ENCODE measurements around the gene WFDC12.

The WFDC12 gene

DNA sequence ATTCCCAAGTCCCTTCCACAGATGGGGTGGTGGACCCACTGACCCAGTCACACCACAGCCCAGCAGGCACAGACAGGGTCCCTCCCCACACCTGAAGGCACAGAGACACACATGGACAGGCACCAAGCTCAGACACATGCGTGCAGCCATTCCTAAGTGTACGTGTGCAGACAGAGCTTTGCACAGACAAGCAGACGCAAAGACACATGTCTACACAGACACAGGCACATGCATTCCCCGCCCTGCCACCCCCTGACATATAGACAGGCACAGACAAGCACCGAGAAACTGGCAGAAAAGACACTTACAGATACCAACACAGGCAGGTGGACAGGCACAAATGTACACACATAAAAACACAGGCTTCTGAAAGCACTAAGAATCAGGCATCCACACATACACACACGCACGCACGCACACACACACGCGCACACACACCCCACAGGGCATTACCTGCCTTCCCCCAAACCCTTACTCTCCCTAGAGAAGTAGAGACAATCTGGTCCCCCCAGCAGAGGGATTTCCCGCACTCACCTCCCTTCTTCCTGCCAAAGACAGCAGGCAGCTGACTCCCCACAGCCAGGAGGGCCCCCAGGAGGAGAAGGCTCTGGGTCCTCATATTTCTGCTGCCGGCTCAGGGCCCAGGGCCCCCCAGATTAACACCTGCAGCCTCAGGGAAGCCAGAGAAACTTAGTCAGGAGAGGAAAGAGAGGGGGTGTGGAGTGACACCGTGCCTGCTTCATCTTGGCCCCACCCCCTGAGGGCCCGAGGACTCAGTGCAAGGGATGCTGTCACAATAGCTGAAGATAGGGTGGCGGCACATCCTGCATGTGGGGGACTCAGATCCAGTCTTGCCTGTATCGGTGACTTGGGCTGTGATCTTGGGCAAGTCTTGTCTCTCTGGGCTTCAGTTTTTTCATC, 9.5 kb downstream of the WFDC12 start, which contains the start of gene WFDC5:
Gene WFDC5, minus strand, starts transcription at position 710 of the 921 bp plus-strand sequence. Its CDS starts 91 bp downstream, at position 619.
- DNase-seq, result no peak

DNA sequence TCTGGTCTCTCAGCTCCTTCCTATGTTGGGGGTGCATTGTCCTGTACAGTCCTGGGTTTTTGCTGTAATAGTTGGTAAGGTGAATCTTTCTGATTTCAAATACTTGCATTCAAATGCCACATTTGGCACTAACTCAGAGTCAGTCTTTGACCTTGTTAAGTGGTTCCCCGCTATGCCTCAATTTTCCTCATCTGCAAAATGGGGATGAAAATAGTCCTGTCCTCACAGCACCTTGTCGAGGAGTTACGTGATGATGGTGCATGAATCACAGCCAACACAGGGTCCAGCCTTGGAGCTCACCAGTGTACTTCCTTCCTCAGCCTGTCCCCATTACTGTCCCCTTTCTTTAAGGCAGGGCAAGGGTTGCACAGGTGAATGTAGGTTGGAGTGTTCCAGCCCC, 10.4 kb downstream of the WFDC12 start:
- no peak for DNase-seq

DNA sequence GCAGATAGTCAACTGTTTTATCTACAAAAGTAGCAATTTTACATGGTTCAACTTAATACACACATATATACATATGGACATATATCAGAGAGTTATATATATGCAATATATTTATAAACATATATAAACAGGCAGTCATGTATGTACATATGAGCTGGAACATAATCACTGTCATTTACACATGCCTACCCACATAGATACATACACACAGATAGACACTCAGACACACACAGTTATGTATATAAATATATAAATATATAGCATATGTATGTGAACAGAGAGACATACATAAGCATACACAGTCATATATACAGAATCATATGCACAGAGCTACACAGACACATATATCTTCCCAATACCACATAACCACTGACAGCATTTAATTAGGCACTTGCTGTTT, 11.5 kb downstream of the WFDC12 start:
- no peak for DNase-seq

DNA sequence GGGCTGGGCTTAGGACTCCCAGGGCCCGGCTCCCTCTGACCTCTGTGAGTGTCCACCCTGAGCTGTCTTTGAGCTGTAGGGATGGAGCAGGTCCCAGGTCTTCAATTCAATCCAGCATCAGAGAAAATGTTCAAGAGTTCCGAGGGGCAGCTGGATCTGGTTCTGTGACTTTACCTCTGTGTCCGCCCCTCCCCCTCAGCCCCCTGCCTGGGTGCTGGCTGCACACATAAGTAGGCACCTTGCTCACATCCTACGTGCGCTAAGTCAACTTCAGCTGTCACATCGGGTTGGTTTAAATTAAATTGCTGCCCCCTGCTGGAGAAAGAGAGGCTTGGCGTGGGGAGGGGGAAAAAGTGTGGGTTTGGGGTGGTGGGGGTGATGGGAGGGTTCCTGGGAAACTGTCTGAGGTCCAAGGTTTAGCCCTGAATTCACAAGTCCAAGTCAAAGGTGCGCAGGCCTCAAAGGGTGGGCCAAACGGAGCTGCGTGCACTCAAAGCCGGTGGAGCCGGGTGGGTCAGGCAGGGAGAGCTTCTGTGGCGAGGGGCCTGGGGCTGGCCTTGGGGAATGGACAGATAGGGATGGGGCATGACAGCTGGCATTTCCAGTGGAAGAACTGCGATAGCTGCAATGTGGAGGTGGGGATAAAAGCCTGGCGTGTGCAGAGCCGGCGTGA, 12.3 kb downstream of the WFDC12 start:
- no peak for DNase-seq

DNA sequence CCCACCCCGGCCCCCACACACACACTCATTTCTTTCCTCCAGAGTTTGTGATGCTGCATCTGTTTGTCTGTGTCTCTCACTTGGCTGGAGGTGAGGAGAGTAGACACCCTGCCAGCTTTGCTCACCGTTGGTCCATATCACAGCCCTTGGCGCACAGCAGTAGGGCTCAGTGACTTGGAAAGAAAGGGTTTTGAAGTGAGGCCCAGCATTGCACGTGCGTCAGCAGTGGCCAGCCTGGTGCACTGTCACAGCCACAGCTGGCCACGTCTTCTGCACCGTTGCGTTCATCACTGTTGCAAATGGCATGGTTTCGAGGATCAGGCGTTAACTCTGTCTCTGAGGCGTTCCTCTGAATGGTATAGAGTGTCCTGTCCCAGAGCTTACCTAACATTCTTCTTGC, 13.0 kb downstream of the WFDC12 start:
- DNase-seq, result no peak

DNA sequence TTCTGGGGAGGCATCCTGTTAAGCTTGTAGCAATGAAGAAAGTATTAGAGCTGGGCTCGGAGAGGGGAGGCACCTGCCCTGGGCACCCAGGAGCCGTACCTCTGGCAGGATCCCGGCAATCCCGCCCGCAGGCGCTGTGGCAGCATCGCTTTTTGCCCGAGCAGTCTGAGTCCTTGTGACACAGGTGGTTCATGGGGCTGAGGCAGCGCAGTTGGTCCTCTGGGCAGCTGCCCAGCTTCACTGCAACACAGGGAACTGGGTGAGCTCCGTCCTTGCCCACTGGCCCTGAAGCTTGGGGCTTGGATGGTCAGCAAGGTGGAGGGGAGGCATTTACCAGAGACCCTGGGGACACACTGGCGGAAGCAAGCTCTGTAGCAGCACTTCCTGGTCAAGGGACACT, 14.0 kb downstream of the WFDC12 start:
- no peak for DNase-seq

DNA sequence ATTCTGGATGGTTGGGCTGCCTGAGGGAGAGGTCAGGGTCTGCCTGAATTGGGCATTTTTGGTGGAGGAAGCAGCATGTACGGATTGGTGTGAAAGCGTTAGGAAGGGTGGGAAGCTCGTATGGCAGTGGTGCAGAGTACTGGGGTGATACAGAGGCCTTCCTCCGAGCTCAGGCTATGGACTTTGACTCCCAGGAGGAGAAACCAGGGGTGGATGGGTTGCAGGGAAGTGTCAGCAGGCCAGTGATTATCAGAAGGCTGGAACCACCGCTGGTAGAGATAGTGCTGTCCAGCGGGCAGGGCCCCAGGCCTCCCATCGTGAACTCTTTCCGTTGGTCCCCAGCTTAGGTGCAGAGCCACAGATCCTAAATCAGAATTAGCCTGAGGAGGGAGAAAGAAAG, 14.6 kb downstream of the WFDC12 start:
- DNase-seq, result no peak

DNA sequence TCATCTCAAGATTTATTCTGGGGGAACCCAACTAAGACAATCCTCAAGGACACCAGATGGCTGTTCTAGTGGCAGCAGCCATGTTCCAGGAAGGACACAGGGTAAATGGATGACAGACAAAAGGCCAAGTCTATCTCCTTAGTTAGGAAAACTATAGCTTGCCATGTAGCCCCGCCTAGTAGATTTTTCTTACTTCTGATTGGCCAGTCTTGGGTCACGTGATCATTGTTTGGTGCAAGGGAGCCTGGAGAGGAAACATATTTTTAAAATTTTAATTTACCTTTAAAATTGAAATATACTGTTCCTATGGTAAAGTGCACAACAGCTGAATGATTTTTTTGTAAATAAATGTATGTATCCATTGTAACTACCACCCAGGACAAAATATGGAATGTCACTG, 18.9 kb downstream of the WFDC12 start:
- no peak for DNase-seq

DNA sequence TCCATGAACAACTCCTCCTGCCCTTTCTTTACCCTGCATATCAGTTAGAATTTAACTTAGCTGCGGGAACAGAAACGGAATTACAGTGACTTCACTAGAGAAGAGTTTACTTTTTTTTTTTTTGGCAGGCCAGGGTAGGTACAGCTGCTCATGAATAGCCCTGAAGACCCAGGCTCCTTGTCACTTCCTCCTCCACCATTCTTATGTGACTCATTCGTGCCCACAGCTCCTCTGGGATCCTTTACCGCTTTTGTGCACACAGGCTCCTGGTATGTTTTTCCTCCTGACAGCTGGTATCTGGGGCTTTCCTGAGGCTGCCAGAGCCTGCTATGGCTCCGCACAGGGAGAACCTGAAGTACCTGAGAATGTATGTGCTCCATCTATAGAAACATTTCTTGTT, 19.5 kb downstream of the WFDC12 start:
- no peak for DNase-seq

DNA sequence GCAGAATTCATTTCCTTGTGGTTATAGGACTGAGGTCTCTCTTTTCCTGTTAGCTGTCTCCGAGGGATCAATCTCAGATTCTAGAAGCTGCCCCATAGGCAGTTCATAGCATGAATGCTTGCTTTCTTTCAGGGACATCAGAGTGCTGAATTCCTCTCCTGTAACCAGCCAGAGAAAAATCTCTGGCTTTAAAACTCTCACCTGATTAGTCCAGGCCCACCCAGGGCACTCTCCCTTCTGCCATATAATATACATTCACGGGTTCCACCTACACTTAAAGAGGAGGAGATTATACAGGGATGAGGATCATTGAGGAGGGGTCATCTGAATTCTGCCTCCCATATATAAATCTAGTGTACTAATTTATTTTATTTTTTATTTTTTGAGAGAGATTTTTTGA, 21.2 kb downstream of the WFDC12 start:
- DNase-seq, result no peak

DNA sequence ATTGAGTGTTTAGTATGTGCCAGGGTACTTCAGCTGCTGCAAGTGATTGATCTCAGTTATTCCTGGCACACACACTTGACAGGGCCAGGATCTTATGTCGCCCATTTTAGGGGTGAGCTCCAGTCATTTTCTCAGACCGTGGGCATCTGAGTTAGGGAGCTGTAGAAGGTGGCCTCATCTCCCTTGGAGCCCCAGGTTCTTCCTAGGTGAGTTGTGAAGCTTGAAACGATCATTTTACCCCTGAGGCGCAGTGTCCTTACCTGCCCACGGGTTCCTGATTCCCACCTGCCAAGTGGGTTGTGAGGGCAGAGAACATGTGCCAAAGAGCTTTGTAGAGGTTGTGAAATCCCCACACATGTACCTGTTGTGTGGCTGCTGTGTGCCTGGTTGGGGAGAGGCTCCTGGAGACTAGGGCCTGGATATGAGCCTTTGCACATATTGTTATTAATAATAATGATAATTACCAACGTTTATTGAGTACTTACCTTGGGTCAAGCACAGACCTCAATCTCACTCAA, 22.9 kb downstream of the WFDC12 start:
- DNase-seq, result no peak

DNA sequence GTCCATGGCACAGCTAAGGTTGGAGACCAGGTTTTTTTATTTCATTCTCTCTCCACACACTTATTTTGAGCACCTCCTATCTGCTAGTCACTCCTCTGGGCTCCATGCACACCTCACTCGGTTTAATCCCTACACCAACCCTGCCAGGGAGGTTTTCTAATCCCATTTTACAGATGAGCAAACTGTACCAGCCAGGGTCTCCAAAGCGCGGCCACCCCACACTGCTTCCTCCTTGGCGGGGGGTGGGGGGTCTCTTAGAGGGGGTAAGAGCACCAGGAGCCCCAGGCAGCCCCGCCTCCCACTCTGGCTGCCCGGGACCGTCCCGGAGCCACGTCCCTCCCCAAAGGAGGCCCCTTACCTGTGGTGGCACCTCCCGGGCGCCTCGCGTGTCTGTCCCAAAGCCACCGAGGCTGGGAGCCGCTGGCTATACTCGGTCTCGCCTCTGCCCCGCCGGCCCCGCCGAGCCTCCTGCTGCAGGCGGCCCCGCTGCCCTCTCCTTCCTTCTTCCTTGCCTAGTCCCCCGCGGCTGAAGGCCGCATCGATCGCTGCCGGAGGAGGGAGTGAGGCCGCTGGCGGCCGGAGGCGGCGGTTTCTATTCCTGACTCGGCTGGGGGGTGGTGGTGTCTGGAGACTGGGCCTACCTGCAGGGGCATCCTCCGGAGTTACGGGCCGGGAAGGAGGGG, 23.6 kb downstream of the WFDC12 start, which contains the start of gene KCNS1:
Gene KCNS1, minus strand, starts transcription at position 565 of the 683 bp plus-strand sequence. CDS start 1,891 bp downstream, outside the sequence.
- DNase-seq, result no peak

DNA sequence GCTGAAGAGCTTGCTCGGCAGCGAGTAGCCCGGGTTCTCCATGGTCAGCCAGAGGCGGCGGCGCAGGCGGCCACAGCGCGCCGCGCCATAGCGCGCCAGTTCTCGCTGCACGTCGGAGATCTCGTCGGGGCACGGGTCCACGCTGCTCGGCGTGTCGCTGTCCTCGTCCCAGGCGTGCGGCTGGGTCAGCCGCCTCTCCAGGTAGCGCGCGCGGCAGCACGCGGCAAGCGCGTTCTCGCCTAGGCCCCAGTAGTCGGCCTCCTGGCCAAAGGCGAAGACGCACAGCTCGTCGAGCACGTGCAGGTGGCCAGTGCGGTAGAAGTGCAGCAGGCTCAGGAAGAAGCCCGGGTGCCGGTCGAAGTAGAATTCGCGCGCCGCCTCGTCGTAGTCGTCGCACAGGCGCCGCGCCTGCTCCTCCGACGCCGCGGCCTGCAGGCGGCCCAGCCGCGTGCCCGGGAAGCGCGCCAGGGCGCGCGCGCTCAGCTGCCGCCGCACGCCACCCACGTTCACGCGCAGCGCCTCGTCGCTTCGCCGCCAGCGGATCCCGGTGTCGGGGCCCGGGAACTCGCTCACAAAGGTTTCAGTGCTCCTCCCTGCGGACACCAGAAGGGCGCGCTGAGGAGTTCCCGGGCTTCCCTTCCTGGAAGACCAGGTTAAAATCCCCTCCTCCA, 26.0 kb downstream of the WFDC12 start:
- no peak for DNase-seq

DNA sequence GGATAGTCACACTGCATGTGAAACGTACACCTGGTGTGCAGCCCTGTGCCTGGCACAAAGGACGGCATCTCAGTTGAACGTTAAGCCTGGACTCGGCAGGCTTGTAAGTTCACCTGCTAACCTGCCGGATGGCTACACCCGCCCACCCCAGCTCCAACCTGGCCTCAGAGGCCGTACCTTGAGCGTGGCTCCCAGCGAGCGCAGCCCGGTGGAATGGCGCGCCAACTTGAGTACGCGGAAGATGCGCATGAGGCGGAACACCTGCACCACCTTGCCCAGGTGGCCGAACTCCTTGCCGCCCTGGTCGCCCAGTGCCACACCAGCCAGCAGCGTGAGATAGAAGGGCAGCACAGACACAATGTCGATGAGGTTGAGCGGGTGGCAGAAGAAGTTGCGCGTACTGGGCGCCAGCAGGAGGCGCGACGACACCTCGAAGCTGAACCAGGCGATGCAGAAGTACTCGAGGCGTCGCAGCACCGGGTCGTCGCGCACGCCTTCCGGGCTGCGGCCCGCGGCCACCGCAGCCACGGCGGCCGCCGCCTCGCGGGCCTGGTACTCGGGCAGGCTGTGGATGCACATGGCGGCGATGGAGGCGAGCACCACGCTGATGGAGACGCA, 26.7 kb downstream of the WFDC12 start:
- no peak for DNase-seq

DNA sequence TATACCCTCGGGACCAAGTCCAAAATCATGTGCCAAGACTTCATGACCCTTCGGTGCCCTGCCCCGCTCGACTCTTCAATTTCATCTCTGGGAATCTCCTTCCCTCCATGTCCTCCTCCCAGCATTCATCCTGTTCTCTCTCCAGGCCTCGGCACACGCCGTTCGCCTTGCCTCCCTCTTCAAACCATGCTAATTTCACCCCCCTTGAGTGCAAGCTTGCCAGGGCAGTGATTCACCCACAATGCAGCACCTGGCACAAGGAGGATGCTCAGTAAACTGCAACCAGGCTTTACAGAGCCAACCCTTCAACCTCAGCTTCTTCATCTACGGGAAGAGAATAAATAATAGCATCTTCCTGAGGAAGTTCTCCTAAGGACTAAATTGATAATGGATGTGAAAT, 27.5 kb downstream of the WFDC12 start:
- DNase-seq, result no peak

DNA sequence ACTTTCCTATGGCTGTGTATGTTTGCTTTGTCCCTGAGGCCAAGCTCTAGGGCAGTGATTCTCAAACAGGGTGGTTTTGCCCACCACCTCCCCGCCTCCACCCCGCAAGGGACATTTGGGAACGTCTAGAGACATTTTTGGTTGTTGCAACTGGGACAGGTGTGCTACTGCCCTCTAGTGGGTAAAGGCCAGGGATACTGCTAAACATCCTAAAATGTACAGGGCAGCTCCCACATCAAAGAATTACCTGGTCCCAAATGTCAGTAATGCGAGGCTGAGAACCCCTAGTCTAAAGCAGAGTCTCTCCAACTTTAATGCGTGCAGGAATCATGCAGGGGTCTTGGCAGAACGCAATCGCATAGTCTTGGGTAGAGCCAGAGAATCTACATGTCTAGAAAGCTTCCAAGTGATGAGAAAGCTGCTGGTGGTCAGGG, 28.4 kb downstream of the WFDC12 start:
- DNase-seq, result peak; percentile 66

DNA sequence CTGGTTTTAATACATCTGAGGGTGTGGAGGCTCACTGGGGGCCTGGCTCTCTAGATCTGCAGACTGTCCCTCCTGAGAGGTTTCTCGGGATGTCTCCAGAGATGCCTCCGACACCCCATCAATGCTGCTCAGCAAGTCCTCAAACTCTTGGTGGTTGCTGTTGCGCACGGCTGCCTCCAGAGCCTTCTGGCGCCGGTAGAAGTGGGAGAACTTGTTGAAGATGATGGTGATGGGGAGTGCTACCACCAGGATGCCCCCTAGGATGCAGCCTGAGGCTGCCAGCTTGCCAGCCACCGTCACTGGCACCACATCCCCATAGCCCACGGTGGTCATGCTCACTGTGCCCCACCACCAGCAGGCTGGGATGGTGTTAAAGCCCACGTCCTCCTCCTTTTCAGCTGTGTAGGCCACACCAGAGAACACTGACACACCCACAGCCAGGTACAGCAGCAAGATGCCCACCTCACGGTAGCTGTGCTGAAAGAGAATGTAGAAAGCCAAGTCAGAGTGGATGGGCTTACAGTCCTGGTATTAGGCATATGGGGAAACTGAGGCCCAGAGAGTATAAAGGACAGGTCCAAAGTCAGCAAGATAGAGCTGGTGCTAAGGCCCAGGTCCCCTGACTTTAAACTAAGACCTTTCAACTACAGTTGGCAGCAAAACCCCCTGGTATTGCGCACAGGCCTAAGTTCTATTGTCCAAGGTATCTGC, 29.2 kb downstream of the WFDC12 start:
- no peak for DNase-seq

DNA sequence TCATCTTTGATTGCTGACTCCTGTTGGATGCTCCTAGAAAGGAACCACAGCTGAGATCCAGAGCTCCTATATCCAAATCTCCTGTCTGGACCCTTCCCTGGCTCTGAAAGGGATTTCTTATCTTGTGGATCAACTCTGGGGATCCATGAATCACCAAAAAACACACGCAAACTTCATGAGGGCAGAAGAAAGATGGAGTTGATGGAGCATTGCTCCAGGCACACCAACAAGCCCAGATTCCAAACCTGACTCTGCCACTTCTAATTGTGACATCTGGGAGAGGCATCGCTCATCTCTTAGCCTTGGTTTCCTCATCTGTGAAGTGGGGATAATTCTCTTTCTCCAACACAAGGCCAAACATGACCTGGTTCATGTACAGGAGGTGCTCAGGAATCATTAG, 30.1 kb downstream of the WFDC12 start:
- no peak for DNase-seq

DNA sequence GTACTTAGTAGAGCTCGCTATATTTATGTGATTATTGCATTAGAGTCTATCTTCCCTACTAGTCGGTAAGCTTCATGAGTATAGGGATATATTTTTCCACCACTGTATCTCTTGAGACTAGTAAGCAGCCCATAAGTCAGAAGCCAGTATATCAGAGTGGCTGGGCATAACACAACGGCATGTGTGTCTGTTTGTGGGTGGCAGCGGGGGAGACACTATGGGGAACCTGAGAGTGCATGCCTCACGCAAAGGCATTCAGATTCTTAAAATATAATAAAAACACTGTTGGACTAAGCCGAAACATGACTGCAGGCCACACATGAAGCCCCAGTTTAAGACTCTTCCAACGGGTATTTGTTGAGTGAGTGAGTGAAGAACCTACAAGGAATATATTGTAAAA, 31.4 kb downstream of the WFDC12 start:
- DNase-seq, result no peak

DNA sequence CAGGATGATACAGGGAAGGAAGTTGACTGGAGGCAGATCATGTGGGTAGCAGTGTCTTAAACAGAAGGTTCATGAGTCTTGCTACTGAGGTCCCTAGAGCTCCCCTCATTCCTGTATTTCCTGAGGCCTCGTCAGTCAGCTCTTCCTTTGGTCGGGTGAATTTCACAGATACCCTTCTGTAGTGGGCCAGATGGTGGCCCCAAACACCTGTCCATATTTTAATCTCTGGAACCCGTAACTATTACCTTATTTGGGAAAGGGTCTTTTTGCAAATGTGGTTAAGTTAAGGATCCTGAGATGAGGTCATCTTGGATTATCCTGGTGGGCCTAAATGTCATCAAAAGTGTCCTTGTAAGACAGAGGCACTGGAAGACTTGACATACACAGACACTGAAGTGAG, 32.9 kb downstream of the WFDC12 start:
- DNase-seq, result no peak

DNA sequence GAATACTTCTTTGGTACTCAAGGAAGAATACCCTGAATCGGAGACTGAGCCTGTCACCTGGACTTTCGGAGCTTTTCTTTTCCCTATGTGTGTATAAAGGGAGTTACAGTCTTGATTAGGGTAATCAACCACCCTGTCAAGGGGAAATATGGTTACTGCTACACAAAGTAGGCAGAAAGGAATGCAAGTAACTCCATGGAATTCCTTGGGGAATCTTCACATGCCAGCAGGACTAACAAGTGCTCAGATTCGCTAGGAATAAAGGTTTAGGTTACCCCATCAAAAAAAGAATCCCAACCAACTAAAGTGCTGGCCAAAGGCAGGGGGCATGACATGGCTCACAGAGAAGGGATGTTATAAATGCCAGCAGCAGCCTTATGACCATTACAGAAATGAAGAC, 33.8 kb downstream of the WFDC12 start:
- DNase-seq, result no peak

DNA sequence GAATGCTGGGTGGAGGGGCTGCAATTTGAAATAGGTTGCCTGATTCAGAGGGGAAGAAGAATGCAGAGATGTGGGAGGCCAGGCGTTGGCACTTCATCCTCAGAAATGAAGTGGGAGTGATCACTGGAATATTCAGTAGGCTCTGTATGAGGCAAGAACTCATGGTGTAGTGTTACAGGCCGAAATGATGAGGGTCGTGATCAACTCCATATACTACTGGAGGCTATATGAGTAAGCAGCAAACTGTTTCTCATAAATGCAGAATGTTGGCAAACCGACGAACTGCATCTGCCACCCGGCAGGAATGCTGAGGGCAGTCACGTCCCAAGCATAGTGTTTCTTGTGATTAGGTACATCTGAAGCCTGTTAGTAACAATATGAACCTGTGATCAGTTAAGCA, 36.0 kb downstream of the WFDC12 start:
- no peak for DNase-seq

Data from NCI-H345 (cell line).